IMR-90 (cell line): ENCODE data around the gene ALDH1B1. TPM values are rescaled to one million over a fixed set of nuclear protein-coding genes. Genes with fewer than 3 reads are reported as not detected.

ENCODE experiments used
- ATAC-seq: fragments of 200-7000 bp; cut with Tn5 transposase; 2 replicates; pipeline ENCODE4 v1.9.1; 2020; ENCODE audit warnings: low read depth, mild to moderate bottlenecking, moderate library complexity
- BruUV-seq: library from RNA; stranded (reverse); fragments of 400-500 nt; replicated peaks from 2 replicates; lab custom pipeline; 2021; lab: Mats Ljungman, UMichigan
- CTCF ChIA-PET: fragments of 300-600 bp; formaldehyde crosslinking; extraction: SDS; loops from one replicate; lab custom pipeline; 2021; ENCODE audit warnings: antibody characterized with exemption; lab: Yijun Ruan, JAX
- POLR2A ChIA-PET: fragments of 300-600 bp; sonication (Branson Sonifier 250); formaldehyde crosslinking; loops from one replicate; lab custom pipeline; 2022; ENCODE audit warnings: antibody characterized with exemption; ENCODE audit not compliant: unreplicated experiment; lab: Charles Lee
- DNase-seq: peaks from one replicate; pipeline ENCODE4 v3.0.0; 2013
- H2AFZ ChIP-seq: replicated peaks from 2 replicates; pipeline ENCODE3; 2013; ENCODE audit warnings: low read length, mild to moderate bottlenecking; ENCODE audit not compliant: poor library complexity
- H2AK5ac ChIP-seq: 2 replicates; pipeline ENCODE4 v1.6.1; 2013; ENCODE audit warnings: low read depth, low read length, inconsistent platforms
- H2AK9ac ChIP-seq: replicated peaks from 2 replicates; pipeline ENCODE3; 2013; ENCODE audit warnings: mild to moderate bottlenecking, low read depth, low read length, moderate library complexity; ENCODE audit not compliant: poor library complexity
- H2BK120ac ChIP-seq: 2 replicates; pipeline ENCODE4 v1.6.1; 2013; ENCODE audit warnings: low read depth, low read length, inconsistent platforms
- H2BK15ac ChIP-seq: 3 replicates; pipeline ENCODE4 v1.6.1; 2013; ENCODE audit warnings: low read depth, low read length, inconsistent platforms
- H2BK20ac ChIP-seq: 2 replicates; pipeline ENCODE4 v1.6.1; 2013; ENCODE audit warnings: low read depth, mild to moderate bottlenecking, inconsistent platforms, low read length, moderate library complexity
- H2BK5ac ChIP-seq: 2 replicates; pipeline ENCODE4 v1.6.1; 2013; ENCODE audit warnings: mild to moderate bottlenecking, low read depth, low read length, inconsistent platforms; ENCODE audit not compliant: poor library complexity, severe bottlenecking
- H3K14ac ChIP-seq: replicated peaks from 2 replicates; pipeline ENCODE4 v1.6.1; 2013; ENCODE audit warnings: low read depth, low read length, inconsistent platforms
- H3K18ac ChIP-seq: 2 replicates; pipeline ENCODE4 v1.6.1; 2013; ENCODE audit warnings: low read depth, low read length, control low read depth
- H3K23ac ChIP-seq: 2 replicates; pipeline ENCODE4 v1.6.1; 2013; ENCODE audit warnings: low read depth, low read length, inconsistent platforms
- H3K27ac ChIP-seq: 2 replicates; pipeline ENCODE4 v1.5.1; 2013; ENCODE audit warnings: mild to moderate bottlenecking, control low read depth, low read length; ENCODE audit not compliant: insufficient read depth
- H3K27me3 ChIP-seq: 2 replicates; pipeline ENCODE4 v1.6.1; 2013; ENCODE audit warnings: low read length; ENCODE audit not compliant: control insufficient read depth, insufficient read depth
- H3K36me3 ChIP-seq: 2 replicates; pipeline ENCODE4 v1.6.1; 2013; ENCODE audit warnings: low read length, mixed read lengths; ENCODE audit not compliant: control insufficient read depth, insufficient read depth
- H3K4ac ChIP-seq: 2 replicates; pipeline ENCODE4 v1.6.1; 2013; ENCODE audit warnings: low read depth, low read length, inconsistent platforms
- H3K4me1 ChIP-seq: 2 replicates; pipeline ENCODE4 v1.6.1; 2013; ENCODE audit warnings: low read length, mixed read lengths; ENCODE audit not compliant: control insufficient read depth, insufficient read depth
- H3K4me2 ChIP-seq: 2 replicates; pipeline ENCODE4 v1.6.1; 2013; ENCODE audit warnings: low read depth, mild to moderate bottlenecking, control low read depth, low read length, moderate library complexity
- H3K4me3 ChIP-seq: 2 replicates; pipeline ENCODE4 v1.5.1; 2013; ENCODE audit warnings: low read depth, mild to moderate bottlenecking, control low read depth, low read length, moderate library complexity; ENCODE audit not compliant: insufficient read depth
- H3K56ac ChIP-seq: 2 replicates; pipeline ENCODE4 v1.6.1; 2013; ENCODE audit warnings: low read length, inconsistent platforms; ENCODE audit not compliant: insufficient read depth; ENCODE audit errors: extremely low read depth
- H3K79me1 ChIP-seq, 2 experiments: 2 replicates each; pipeline ENCODE4 v1.6.1; 2013; ENCODE audit warnings: low read length in 2 of 2, inconsistent platforms in 1 of 2, low read depth in 1 of 2
- H3K9ac ChIP-seq: 2 replicates; pipeline ENCODE4 v1.6.1; 2013; ENCODE audit warnings: low read depth, low read length, control low read depth
- H3K9me1 ChIP-seq: 2 replicates; pipeline ENCODE4 v1.6.1; 2013; ENCODE audit warnings: low read length, inconsistent platforms; ENCODE audit not compliant: insufficient read depth
- H3K9me3 ChIP-seq: 2 replicates; pipeline ENCODE4 v1.6.1; 2013; ENCODE audit warnings: low read length; ENCODE audit not compliant: control insufficient read depth, insufficient read depth
- H4K20me1 ChIP-seq: 2 replicates; pipeline ENCODE4 v1.6.1; 2013; ENCODE audit warnings: low read length, inconsistent platforms; ENCODE audit not compliant: insufficient read depth
- H4K5ac ChIP-seq: 2 replicates; pipeline ENCODE4 v1.6.1; 2013; ENCODE audit warnings: mild to moderate bottlenecking, low read depth, low read length, control low read depth
- H4K8ac ChIP-seq, 2 experiments: 2 replicates each; pipeline ENCODE4 v1.6.1; 2013; ENCODE audit warnings: low read depth in 2 of 2, low read length in 2 of 2, control low read depth in 1 of 2, inconsistent platforms in 1 of 2
- H4K91ac ChIP-seq: 2 replicates; pipeline ENCODE4 v1.6.1; 2013; ENCODE audit warnings: low read depth, low read length, inconsistent platforms; ENCODE audit not compliant: insufficient read depth
- BHLHE40 ChIP-seq: fragments of 150-350 bp; IDR thresholded peaks from 2 replicates; pipeline ENCODE4 v1.6.1; 2016; ENCODE audit warnings: mild to moderate bottlenecking, low read depth, low read length
- CEBPB ChIP-seq: IDR thresholded peaks from 2 replicates; pipeline ENCODE4 v1.6.1; 2012; ENCODE audit warnings: low read depth, low read length, improper control_type of control experiment
- CHD1 ChIP-seq: IDR thresholded peaks from 2 replicates; pipeline ENCODE4 v1.6.1; 2012; ENCODE audit warnings: low read depth, low read length, improper control_type of control experiment
- FOS ChIP-seq: fragments of 150-350 bp; IDR thresholded peaks from 2 replicates; pipeline ENCODE4 v1.6.1; 2016; ENCODE audit warnings: low read depth, low read length
- MAFK ChIP-seq: IDR thresholded peaks from 2 replicates; pipeline ENCODE4 v1.6.1; 2012; ENCODE audit warnings: low read depth, low read length, improper control_type of control experiment
- MAZ ChIP-seq: IDR thresholded peaks from 2 replicates; pipeline ENCODE4 v1.6.1; 2012; ENCODE audit warnings: low read depth, mild to moderate bottlenecking, low read length, improper control_type of control experiment, moderate library complexity, borderline replicate concordance
- MXI1 ChIP-seq: IDR thresholded peaks from 2 replicates; pipeline ENCODE4 v1.6.1; 2012; ENCODE audit warnings: low read depth, mild to moderate bottlenecking, low read length, moderate library complexity, borderline replicate concordance
- NFE2L2 ChIP-seq: fragments of 150-350 bp; IDR thresholded peaks from 2 replicates; pipeline ENCODE4 v1.6.1; 2016; ENCODE audit warnings: low read depth, mild to moderate bottlenecking, low read length
- POLR2A ChIP-seq: IDR thresholded peaks from 2 replicates; pipeline ENCODE4 v1.6.1; 2012; ENCODE audit warnings: mild to moderate bottlenecking, low read depth, low read length
- RAD21 ChIP-seq: IDR thresholded peaks from 2 replicates; pipeline ENCODE4 v1.6.1; 2012; ENCODE audit warnings: low read length, improper control_type of control experiment
- RCOR1 ChIP-seq: IDR thresholded peaks from 2 replicates; pipeline ENCODE4 v1.6.1; 2012; ENCODE audit warnings: mild to moderate bottlenecking, low read length, improper control_type of control experiment; ENCODE audit not compliant: insufficient replicate concordance
- RFX5 ChIP-seq: IDR thresholded peaks from 2 replicates; pipeline ENCODE4 v1.8.0; 2012; ENCODE audit warnings: low read depth, mild to moderate bottlenecking, low read length, moderate library complexity
- SMC3 ChIP-seq: fragments of 150-350 bp; IDR thresholded peaks from 2 replicates; pipeline ENCODE4 v1.6.1; 2016; ENCODE audit warnings: low read depth, mild to moderate bottlenecking, antibody characterized with exemption, low read length, moderate library complexity
- WGBS, 2 experiments: methylation state at CpG; one replicate each; pipeline versions ENCODE4 v1.1.5 to v1.1.7; 2013; ENCODE audit warnings: missing lambda C conversion rate in 2 of 2; ENCODE audit not compliant: insufficient read length in 1 of 2; ENCODE audit errors: extremely low coverage in 2 of 2; 5-methylcytosine and 5-hydroxymethylcytosine counted together
- dilution Hi-C: fragments of 300-500 bp; cut with HindIII; formaldehyde crosslinking; loops from one replicate; pipeline ENCODE4 v1.14.3; 2018; ENCODE audit warnings: low sequenced_read_pairs; ENCODE audit not compliant: unreplicated experiment
- in situ Hi-C: fragments of 300-500 bp; cut with MboI; formaldehyde crosslinking; loops from 3 replicates; pipeline ENCODE4 v1.14.3; 2019; ENCODE audit warnings: low sequenced_read_pairs, inconsistent platforms, mixed read lengths
- intact Hi-C: fragments of 100-400 bp; cut with micrococcal nuclease; formaldehyde crosslinking; loops from 2 replicates; pipeline ENCODE4 v1.10.0; 2022
- polyA plus RNA-seq, 3 experiments: library from polyadenylated mRNA; depleted of rRNA; stranded (reverse); fragments of >200 nt; gene quantifications; 2 replicates each; pipeline ENCODE4 v1.2.3, GENCODE V29; 2012; ENCODE audit warnings: low replicate concordance in 1 of 3
- total RNA-seq: library from RNA; depleted of rRNA; stranded (reverse); fragments of >200 nt; gene quantifications from 2 replicates; pipeline ENCODE4 v1.2.3, GENCODE V29; 2012
- TF ChIP-seq, protein P1 (sequence below): fragments of 150-350 bp; IDR thresholded peaks from 2 replicates; pipeline ENCODE4 v1.6.1; 2017; ENCODE audit warnings: mild to moderate bottlenecking, antibody characterized with exemption, low read length, low read depth
- TF ChIP-seq, protein P2 (sequence below): fragments of 150-350 bp; IDR thresholded peaks from 2 replicates; pipeline ENCODE4 v1.6.1; 2016; ENCODE audit warnings: low read depth, mild to moderate bottlenecking, low read length, moderate library complexity, borderline replicate concordance
- TF ChIP-seq, protein P3 (sequence below): conservative IDR thresholded peaks from 2 replicates; pipeline ENCODE4 v1.5.1; 2012; ENCODE audit warnings: mild to moderate bottlenecking, low read depth, low read length, improper control_type of control experiment

Gene ALDH1B1
- total and polyA plus RNA-seq, 2 of the 4 experiments (the other 2 are of a cell fraction): 29.6 to 37.6 TPM

DNA sequence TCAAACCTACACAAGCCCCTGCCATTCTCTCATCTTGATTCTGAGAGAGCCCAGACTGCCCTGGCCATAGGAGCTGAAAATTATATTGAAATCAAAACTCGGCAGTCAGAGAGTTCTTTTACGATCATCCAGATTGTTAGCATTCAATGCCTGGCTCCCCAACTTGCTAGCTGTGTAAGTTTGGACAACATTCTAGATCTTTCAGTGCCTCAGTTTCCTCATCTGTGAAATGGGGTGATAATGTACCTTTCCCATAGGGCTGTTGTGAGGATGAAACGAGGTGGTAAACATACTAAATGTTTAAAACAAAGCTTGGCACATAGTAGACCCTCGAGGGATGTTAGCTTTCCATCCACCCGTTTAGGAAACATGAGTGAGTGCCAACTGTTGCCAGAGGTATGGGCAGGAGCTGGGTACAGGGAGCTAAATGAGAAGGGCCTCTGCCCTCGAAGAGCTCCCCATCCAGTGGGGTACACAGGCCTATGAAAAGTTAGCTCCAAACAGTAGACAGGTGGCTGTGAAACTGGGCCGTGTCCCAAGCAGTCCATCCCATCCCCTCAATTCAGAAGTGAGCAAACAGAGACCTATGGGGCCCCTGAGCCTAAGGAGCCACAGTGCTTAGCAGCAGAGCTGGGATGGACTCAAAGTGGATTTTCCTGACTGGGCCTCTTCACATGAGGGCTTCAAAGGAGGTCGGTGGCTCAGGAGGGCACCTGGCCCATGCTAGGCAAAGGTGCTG, 49.0 kb downstream of the ALDH1B1 start:
- H3K18ac ChIP-seq: no peak overlapping the region
- no peak overlapping the region for H2BK120ac ChIP-seq
- DNase-seq (no peak), ATAC-seq (no peak)
- H2AK5ac ChIP-seq: no peak overlapping the region
- H2BK15ac ChIP-seq: no peak overlapping the region; the same call in 2 of the 3 replicates
- H3K36me3 ChIP-seq: no peaks in the 10 kb centered on the region
- no peaks in the 10 kb centered on the region for H4K20me1 ChIP-seq
- H3K23ac ChIP-seq: no peak overlapping the region
- peaks cover 10% of the 10 kb centered on the region for H3K4me1 ChIP-seq
- H3K9me3 ChIP-seq: no peaks in the 10 kb centered on the region
- BruUV-seq: no TSS peak
- H3K79me1 ChIP-seq: no peaks in the 10 kb centered on the region; a peak in 1 of 4 replicates
- H3K27ac ChIP-seq: no peak overlapping the region
- dilution Hi-C loops: no loop called here
- H4K5ac ChIP-seq: no peak overlapping the region
- TF ChIP-seq FOS (no peak), BHLHE40 (no peak), CEBPB (no peak), MAFK (no peak), NFE2L2 (no peak), RAD21 (no peak), RFX5 (no peak), MXI1 (no peak), POLR2A (no peak), MAZ (no peak), RCOR1 (no peak), SMC3 (no peak), CHD1 (no peak)
- TF ChIP-seq, protein P1, sequence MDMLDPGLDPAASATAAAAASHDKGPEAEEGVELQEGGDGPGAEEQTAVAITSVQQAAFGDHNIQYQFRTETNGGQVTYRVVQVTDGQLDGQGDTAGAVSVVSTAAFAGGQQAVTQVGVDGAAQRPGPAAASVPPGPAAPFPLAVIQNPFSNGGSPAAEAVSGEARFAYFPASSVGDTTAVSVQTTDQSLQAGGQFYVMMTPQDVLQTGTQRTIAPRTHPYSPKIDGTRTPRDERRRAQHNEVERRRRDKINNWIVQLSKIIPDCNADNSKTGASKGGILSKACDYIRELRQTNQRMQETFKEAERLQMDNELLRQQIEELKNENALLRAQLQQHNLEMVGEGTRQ: no peak
- TF ChIP-seq, protein P2, sequence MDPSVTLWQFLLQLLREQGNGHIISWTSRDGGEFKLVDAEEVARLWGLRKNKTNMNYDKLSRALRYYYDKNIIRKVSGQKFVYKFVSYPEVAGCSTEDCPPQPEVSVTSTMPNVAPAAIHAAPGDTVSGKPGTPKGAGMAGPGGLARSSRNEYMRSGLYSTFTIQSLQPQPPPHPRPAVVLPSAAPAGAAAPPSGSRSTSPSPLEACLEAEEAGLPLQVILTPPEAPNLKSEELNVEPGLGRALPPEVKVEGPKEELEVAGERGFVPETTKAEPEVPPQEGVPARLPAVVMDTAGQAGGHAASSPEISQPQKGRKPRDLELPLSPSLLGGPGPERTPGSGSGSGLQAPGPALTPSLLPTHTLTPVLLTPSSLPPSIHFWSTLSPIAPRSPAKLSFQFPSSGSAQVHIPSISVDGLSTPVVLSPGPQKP: no peak
- TF ChIP-seq, protein P3, sequence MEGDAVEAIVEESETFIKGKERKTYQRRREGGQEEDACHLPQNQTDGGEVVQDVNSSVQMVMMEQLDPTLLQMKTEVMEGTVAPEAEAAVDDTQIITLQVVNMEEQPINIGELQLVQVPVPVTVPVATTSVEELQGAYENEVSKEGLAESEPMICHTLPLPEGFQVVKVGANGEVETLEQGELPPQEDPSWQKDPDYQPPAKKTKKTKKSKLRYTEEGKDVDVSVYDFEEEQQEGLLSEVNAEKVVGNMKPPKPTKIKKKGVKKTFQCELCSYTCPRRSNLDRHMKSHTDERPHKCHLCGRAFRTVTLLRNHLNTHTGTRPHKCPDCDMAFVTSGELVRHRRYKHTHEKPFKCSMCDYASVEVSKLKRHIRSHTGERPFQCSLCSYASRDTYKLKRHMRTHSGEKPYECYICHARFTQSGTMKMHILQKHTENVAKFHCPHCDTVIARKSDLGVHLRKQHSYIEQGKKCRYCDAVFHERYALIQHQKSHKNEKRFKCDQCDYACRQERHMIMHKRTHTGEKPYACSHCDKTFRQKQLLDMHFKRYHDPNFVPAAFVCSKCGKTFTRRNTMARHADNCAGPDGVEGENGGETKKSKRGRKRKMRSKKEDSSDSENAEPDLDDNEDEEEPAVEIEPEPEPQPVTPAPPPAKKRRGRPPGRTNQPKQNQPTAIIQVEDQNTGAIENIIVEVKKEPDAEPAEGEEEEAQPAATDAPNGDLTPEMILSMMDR: no peak
- WGBS, 2 experiments: 67% methylated on average over 1 of the region's 8 CpGs; no CpG with 5 or more reads in 1 of the 2 experiments
- ChIA-PET CTCF (no interaction called here), POLR2A (no interaction called here)
- H3K9ac ChIP-seq: no peak overlapping the region
- no peaks in the 10 kb centered on the region; the same call in 1 of the 2 replicates for H3K27me3 ChIP-seq
- H4K91ac ChIP-seq: no peak overlapping the region
- H3K4me2 ChIP-seq: no peak overlapping the region
- H2AFZ ChIP-seq: no peak overlapping the region
- intact Hi-C loops: no loop called here
- H3K14ac ChIP-seq: no peak overlapping the region
- no peak overlapping the region for H3K4me3 ChIP-seq
- in situ Hi-C loops: no loop called here
- H4K8ac ChIP-seq: no peak overlapping the region
- H3K56ac ChIP-seq: no peak overlapping the region
- no peak overlapping the region for H2BK20ac ChIP-seq
- no peak overlapping the region for H2AK9ac ChIP-seq
- H2BK5ac ChIP-seq: no peak overlapping the region
- no peak overlapping the region for H3K4ac ChIP-seq
- peaks cover 11% of the 10 kb centered on the region; the same call in 1 of the 2 replicates for H3K9me1 ChIP-seq
